D341Med (cell line): ENCODE measurements around the gene SF3B1.
A peak's percentile ranks its signal among the peaks of the same experiment; 100 is the strongest.
"Not testable (repeated sequence)": the region's sequence is repeated elsewhere in the genome, so short reads cannot be mapped to it uniquely, and the experiment has no call there.

Experiments used
- DNase-seq: peaks from one replicate; pipeline ENCODE4 v3.0.0; 2012; ENCODE audit warnings: low spot score

The SF3B1 gene

GRCh38 chr2:197434541-197435513 is at the start of gene SF3B1:
Gene SF3B1 (minus strand): TSS chr2:197435028. CDS start chr2:197434999, 29 bp downstream.
- DNase-seq = peak; percentile 95

- DNase-seq = not testable (repeated sequence)
Measured at GRCh38 chr2:197484248-197484647, 49.4 kb upstream of the SF3B1 start.

- no peak for DNase-seq
Measured at GRCh38 chr2:197480165-197481036, 45.6 kb upstream of the SF3B1 start.

- DNase-seq = no peak
Measured at GRCh38 chr2:197477797-197478196, 43.0 kb upstream of the SF3B1 start.

- no peak for DNase-seq
Measured at GRCh38 chr2:197472166-197472565, 37.3 kb upstream of the SF3B1 start.

GRCh38 chr2:197464175-197464574 is 29.3 kb upstream of the SF3B1 start:
- DNase-seq = no peak

- no peak for DNase-seq
Measured at GRCh38 chr2:197461057-197461456, 26.2 kb upstream of the SF3B1 start.

GRCh38 chr2:197460649-197461048 is 25.8 kb upstream of the SF3B1 start:
- no peak for DNase-seq

GRCh38 chr2:197455428-197455827 is 20.6 kb upstream of the SF3B1 start:
- DNase-seq = no peak

GRCh38 chr2:197454923-197455322 is 20.1 kb upstream of the SF3B1 start:
- DNase-seq = no peak

- DNase-seq = no peak
Measured at GRCh38 chr2:197453914-197454398, 19.1 kb upstream of the SF3B1 start.

- peak; percentile 95 for DNase-seq
Measured at GRCh38 chr2:197453123-197453913, 18.5 kb upstream of the SF3B1 start, which contains the start of gene COQ10B. Gene COQ10B (plus strand): TSS chr2:197453552. CDS start chr2:197453561, 9 bp downstream.

GRCh38 chr2:197452754-197453122 is 17.9 kb upstream of the SF3B1 start:
- DNase-seq = no peak

GRCh38 chr2:197450935-197451358 is 16.1 kb upstream of the SF3B1 start:
- DNase-seq = not testable (repeated sequence)

- DNase-seq = no peak
Measured at GRCh38 chr2:197450465-197450864, 15.6 kb upstream of the SF3B1 start.

GRCh38 chr2:197446844-197447243 is 12.0 kb upstream of the SF3B1 start:
- no peak for DNase-seq

- DNase-seq = no peak
Measured at GRCh38 chr2:197445746-197446145, 10.9 kb upstream of the SF3B1 start.

GRCh38 chr2:197442857-197443256 is 8.0 kb upstream of the SF3B1 start:
- DNase-seq = no peak

- DNase-seq = no peak
Measured at GRCh38 chr2:197437380-197437779, 2.6 kb upstream of the SF3B1 start.

- DNase-seq = no peak
Measured at GRCh38 chr2:197435598-197436420, 981 bp upstream of the SF3B1 start.
